ENCODE results near the gene RAB29.

- TF ChIP-seq POLR2A (IDR thresholded peaks at IDR 0.05) (no peak), CTCF (IDR thresholded peaks at IDR 0.05) (no peak)
These were observed 42.7 kb upstream of the RAB29 start for GRCh38 chr1:205817988-205818387.

All from Peyer's patch (tissue), 4 donors.